Iris pigment epithelial cell (primary cell): ENCODE results near the gene GYPC.
"Not testable (repeated sequence)": the region's sequence is repeated elsewhere in the genome, so short reads cannot be mapped to it uniquely, and the experiment has no call there.

Experiments used
- DNase-seq: peaks from one replicate; pipeline ENCODE4 v3.0.0-alpha.2; 2011; ENCODE audit warnings: low read depth

The GYPC gene

GRCh38 chr2:126671488-126671887, 15.5 kb downstream of the GYPC start:
- no peak for DNase-seq

GRCh38 chr2:126672980-126673605, 17.1 kb downstream of the GYPC start:
- no peak for DNase-seq

- DNase-seq: no peak
Measured at GRCh38 chr2:126674075-126674744, 18.3 kb downstream of the GYPC start.

DNA sequence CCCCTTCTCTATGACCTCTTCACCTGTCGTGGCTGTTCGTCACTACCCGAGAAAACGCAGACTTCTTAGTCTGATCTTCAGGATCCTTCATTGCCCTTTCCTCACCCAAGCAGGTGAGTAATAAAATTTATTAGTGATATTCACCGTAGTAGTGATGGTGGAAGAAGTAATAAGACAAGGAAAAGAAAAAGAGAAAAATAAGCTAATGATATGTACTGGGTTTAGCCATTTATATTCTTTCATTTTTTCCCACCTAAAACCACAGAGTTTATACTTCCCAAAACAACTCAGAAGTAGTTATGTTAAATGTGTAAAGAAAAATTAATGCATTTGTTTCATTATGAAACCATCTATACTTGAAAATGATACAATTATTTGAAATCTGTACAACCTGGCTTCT, 19.7 kb downstream of the GYPC start:
- no peak for DNase-seq

- DNase-seq: no peak
Measured at GRCh38 chr2:126676221-126677175, 20.5 kb downstream of the GYPC start.

GRCh38 chr2:126677176-126677538, 21.2 kb downstream of the GYPC start:
- DNase-seq: no peak

- DNase-seq: no peak
Measured at GRCh38 chr2:126678269-126679065, 22.5 kb downstream of the GYPC start.

DNA sequence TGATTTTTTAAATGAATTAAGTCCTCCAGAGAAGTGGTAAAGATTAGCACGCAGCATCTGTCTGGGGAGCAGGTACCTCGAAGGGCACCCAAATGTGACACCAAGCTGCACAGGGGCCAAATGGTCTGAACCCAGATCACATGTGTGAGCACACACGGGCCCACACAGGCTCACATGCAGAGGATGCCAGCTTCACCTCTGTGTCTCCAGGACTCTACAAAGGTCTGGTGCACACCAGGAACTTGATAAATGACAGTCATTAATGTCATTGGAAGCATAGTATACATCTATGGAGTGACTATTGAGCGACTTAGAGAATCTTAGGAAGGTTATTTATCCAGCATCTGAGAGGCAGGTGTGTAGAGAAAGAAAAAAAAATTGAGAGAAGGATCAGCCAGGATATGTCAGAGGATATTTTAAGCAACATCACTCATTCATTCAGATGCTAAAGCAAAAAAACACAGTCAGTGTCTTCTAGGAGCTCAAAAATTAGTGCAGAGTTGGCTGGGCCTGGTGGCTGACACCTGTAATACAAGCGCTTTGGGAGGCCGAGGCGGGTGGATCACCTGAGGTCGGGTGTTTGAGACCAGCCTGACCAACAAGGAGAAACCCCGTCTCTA, 23.2 kb downstream of the GYPC start:
- DNase-seq: no peak

DNA sequence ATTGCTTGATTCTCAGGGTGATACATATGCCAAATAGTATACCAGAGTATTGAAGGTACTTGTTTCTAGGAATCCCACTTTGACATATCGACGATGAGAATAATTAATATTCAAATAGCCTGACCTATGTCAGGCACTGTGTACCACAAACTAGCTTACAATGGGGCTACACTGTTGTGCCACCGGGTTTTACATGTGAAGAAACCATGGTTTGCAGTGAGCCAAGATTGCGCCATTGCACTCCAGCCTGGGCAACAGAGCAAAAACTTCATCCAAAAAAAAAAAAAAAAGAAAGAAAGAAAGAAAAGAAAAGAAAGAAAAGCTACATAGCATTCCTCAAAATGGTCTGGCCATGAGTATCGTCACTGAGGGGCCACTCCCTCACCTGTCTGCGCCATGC, 25.5 kb downstream of the GYPC start:
- no peak for DNase-seq

GRCh38 chr2:126685629-126686028, 29.7 kb downstream of the GYPC start:
- DNase-seq: no peak

DNA sequence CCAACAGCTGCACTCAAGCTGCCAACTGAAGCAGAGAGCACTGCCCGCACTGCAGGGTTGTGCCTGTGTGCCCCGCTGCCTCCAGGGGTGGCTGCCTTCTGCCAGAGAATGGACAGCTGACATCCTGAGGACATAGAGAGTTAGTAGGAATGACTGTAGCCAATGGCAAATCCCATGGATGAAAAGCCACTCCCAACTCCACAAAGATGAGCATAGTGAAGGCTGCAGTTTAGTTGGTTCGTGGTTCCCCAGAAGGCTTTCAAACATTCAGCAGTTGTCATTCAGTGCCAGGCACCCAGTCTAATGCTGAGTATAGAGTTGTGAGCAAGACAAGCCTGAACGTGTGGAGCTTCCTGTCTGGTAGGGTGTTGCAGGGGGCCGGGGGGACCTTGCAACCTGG, 30.3 kb downstream of the GYPC start:
- DNase-seq: no peak

- no peak for DNase-seq
Measured at GRCh38 chr2:126686841-126687485, 31.0 kb downstream of the GYPC start.

- DNase-seq: no peak
Measured at GRCh38 chr2:126687503-126687902, 31.5 kb downstream of the GYPC start.

- DNase-seq: not testable (repeated sequence)
Measured at GRCh38 chr2:126688594-126688993, 32.6 kb downstream of the GYPC start.

- DNase-seq: not testable (repeated sequence)
Measured at GRCh38 chr2:126692241-126692640, 36.3 kb downstream of the GYPC start.

DNA sequence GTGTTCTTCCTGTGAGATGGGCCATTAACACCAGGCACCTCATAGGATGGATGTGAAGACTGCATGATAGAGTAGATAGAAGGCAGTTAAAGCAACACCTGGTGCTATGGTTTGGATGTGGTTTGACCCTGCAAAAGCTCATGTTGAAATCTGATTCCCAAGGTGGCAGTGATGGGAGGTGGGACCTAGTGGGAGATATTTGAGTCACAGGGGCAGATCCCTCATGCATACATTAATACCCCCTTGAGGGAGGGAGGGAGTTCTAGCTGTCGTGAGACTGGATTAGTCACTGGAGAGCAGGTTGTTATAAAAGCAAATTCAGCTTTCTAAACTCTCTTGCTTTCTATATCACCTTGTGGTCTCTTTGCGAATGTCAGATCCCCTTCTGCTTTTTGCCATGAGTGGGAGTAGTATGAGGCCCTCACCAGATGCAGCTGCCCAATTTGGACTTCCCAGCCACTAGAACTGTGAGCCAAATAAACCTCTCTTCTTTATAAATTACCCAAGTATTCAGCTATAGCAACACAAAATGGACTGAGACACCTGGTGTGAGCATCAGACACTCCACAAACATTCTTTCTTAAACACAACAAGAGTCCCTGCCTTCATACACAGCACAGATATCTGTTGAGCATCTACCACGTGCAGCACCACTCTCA, 37.1 kb downstream of the GYPC start:
- not testable (repeated sequence) for DNase-seq

DNA sequence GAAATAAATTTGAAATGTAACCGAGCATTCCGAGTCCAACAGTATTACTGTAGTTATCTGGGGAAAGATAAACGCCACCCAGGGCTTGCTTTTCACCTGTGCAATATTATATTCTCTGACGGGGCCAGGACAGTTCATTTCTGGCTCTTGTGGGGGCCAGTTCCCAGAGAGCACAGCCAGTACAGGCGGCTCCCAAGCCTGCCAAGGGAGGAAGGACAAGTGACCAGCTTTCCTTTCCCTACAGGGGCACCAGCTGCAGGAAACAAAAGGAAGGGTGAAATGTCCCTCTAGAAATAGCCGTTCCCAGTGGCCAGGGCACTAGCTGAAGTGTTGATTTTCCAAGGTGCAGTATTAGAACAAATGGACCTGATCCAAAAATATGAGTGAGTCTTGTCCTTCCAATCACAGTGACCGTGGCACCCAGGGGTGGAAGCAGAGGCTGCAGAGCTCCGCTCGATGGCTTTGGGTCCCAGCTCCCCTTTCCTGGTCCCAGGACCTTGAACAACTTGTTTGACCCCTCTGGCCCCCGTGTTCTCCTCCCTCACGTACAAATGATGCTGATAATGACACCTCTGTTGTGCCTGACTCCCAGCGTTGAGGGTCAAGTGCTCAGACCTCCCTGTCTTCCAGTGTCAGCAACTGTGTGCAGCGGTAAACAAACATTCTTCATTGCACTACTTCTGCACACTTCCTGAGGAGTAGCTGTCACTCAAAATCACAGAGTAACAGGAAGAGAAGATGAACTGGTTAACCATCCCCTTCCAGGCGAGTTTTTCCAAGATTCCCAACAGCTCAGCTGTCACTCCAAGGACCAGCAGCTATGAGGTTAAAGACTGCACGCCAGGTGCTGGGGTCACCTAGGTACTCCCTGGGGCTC, 40.9 kb downstream of the GYPC start:
- DNase-seq: no peak

DNA sequence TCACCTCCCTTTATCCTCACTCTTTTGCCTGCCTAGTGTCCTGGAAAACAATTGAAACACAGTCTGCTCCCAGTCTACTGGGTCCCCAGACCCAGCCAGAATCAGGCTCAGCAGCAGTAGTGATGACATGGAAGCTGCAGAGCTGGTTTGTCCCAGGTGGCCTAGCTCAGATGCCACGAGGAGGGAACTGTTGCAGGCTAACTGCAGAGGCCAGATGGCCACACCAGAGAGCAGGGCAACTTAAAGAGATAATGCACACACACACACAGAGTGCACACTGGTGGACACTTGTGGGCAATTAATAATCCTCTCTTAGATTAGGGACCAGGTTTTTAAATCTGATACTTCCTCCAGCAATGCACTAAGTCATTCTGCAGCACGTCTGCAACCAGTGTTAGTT, 42.4 kb downstream of the GYPC start:
- DNase-seq: no peak

- DNase-seq: no peak
Measured at GRCh38 chr2:126699018-126699417, 43.1 kb downstream of the GYPC start.
